Ishikawa (cell line): ENCODE results near the gene SNRPD3.

Experiments
- EP300 ChIP-seq: IDR thresholded peaks from 2 replicates; pipeline ENCODE4 v1.6.1; 2012; ENCODE audit warnings: borderline replicate concordance
- NFIC ChIP-seq: IDR thresholded peaks from 2 replicates; pipeline ENCODE4 v1.6.1; 2012
- RAD21 ChIP-seq: IDR thresholded peaks from 2 replicates; pipeline ENCODE4 v1.6.1; 2012; ENCODE audit warnings: low read depth
- YY1 ChIP-seq: IDR thresholded peaks from 2 replicates; pipeline ENCODE4 v1.6.1; 2012; ENCODE audit warnings: low read depth

- no peak for TF ChIP-seq RAD21
- no peak for TF ChIP-seq EP300
- no peak for TF ChIP-seq YY1
- no peak for TF ChIP-seq NFIC
These were observed 41.4 kb upstream of the SNRPD3 start for GRCh38 chr22:24514241-24515026.
